ENCODE data around the gene PPIG. TPM values are rescaled to one million over a fixed set of nuclear protein-coding genes. Genes with fewer than 3 reads are reported as not detected.

PPIG gene
- total and polyA plus RNA-seq, 2 donors (not counting 3 experiments of a cell fraction or from before 2014, with no cell fraction given): 13.4 to 44.9 TPM

GRCh38 chr2:169667583-169667982, 83.4 kb downstream of the PPIG start:
- Histone ChIP-seq H3K4me3 (replicated peaks in 1 of 3; ENCODE audit: insufficient read depth in 1 of 3, low read depth in 1 of 3, low read length in 3 of 3) (no peak overlapping the region), H2AFZ (ENCODE audit: low read depth, low read length) (no peak overlapping the region), H3K27ac (ENCODE audit: insufficient read depth, low read depth, low read length) (no peak overlapping the region), H3K27me3 (ENCODE audit: control insufficient read depth in 2 of 2, insufficient read depth in 2 of 2, low read length in 2 of 2) (peaks cover 2 to 6% of the 10 kb centered on the region in 2 experiments), H4K20me1 (replicated peaks; ENCODE audit: control insufficient read depth, extremely low read depth, insufficient read depth, low read length) (no peaks in the 10 kb centered on the region), H3K4me1 (ENCODE audit: control insufficient read depth, extremely low read depth, insufficient read depth, low read length) (no peaks in the 10 kb centered on the region), H3K9me3 (replicated peaks; ENCODE audit: control insufficient read depth, insufficient read depth, low read length) (no peaks in the 10 kb centered on the region), H3K9ac (replicated peaks; ENCODE audit: extremely low read depth, insufficient read depth, low read length) (no peak overlapping the region), H3K9me1 (replicated peaks; ENCODE audit: control insufficient read depth, extremely low read depth, insufficient read depth, low read length) (no peaks in the 10 kb centered on the region), H3K79me2 (ENCODE audit: control insufficient read depth, insufficient read depth, low read length) (no peaks in the 10 kb centered on the region), H3K4me2 (ENCODE audit: insufficient read depth, low read length) (no peak overlapping the region), H3K36me3 (ENCODE audit: control insufficient read depth in 2 of 2, extremely low read depth in 1 of 2, insufficient read depth in 2 of 2, low read length in 2 of 2) (no peaks in the 10 kb centered on the region)
- FAIRE-seq (no peak), DNase-seq (ENCODE audit: low read depth, low spot score) (no peak)
- no TSS peak for BruUV-seq (replicated peaks)
- ChIA-PET CTCF (interaction anchor here (1.1 kb wide), 1 partner anchor 27 kb away, joined by 3 read pairs; no protein-coding TSS in a partner anchor), POLR2A (no interaction called here)
- TF ChIP-seq MAX (IDR thresholded peaks at IDR 0.05; ENCODE audit: insufficient read depth, insufficient read length): no peak
- dilution Hi-C loops (cut with MboI; ENCODE audit: extremely low pct_ligation_motif_present, low sequenced_read_pairs): no loop called here
- intact Hi-C loops (cut with micrococcal nuclease): no loop called here

GRCh38 chr2:169670215-169670651, 86.1 kb downstream of the PPIG start:
- H3K79me2 ChIP-seq (ENCODE audit: control insufficient read depth, insufficient read depth, low read length): no peaks in the 10 kb centered on the region
- no peaks in the 10 kb centered on the region for H3K36me3 ChIP-seq (ENCODE audit: control insufficient read depth in 2 of 2, extremely low read depth in 1 of 2, insufficient read depth in 2 of 2, low read length in 2 of 2)
- no peaks in the 10 kb centered on the region for H3K9me3 ChIP-seq (replicated peaks; ENCODE audit: control insufficient read depth, insufficient read depth, low read length)
- no peaks in the 10 kb centered on the region for H4K20me1 ChIP-seq (replicated peaks; ENCODE audit: control insufficient read depth, extremely low read depth, insufficient read depth, low read length)
- DNase-seq (ENCODE audit: low read depth, low spot score) (no peak), FAIRE-seq (no peak)
- no peaks in the 10 kb centered on the region for H3K9me1 ChIP-seq (replicated peaks; ENCODE audit: control insufficient read depth, extremely low read depth, insufficient read depth, low read length)
- dilution Hi-C loops (cut with MboI; ENCODE audit: extremely low pct_ligation_motif_present, low sequenced_read_pairs) (no loop called here), intact Hi-C loops (cut with micrococcal nuclease) (no loop called here)
- no TSS peak for BruUV-seq (replicated peaks)
- H3K27ac ChIP-seq (ENCODE audit: insufficient read depth, low read depth, low read length): no peak overlapping the region
- no peak overlapping the region for H3K4me3 ChIP-seq (replicated peaks in 1 of 3; ENCODE audit: insufficient read depth in 1 of 3, low read depth in 1 of 3, low read length in 3 of 3)
- no peaks in the 10 kb centered on the region for H3K4me1 ChIP-seq (ENCODE audit: control insufficient read depth, extremely low read depth, insufficient read depth, low read length)
- H3K9ac ChIP-seq (replicated peaks; ENCODE audit: extremely low read depth, insufficient read depth, low read length): no peak overlapping the region
- H2AFZ ChIP-seq (ENCODE audit: low read depth, low read length): no peak overlapping the region
- H3K4me2 ChIP-seq (ENCODE audit: insufficient read depth, low read length): no peak overlapping the region
- H3K27me3 ChIP-seq (ENCODE audit: control insufficient read depth in 2 of 2, insufficient read depth in 2 of 2, low read length in 2 of 2): peaks cover 3 to 4% of the 10 kb centered on the region in 2 experiments
- no peak for TF ChIP-seq POLR2AphosphoS5 (IDR thresholded peaks at IDR 0.05; ENCODE audit: insufficient read depth, low read depth, low read length)
- no peak for TF ChIP-seq POLR2A (IDR thresholded peaks at IDR 0.05; ENCODE audit: low read depth, low read length)
- no peak for TF ChIP-seq CTCF (IDR thresholded peaks at IDR 0.05; ENCODE audit: extremely low read depth in 1 of 2, insufficient read depth in 1 of 2, low read depth in 1 of 2, low read length in 2 of 2)
- TF ChIP-seq FOS (IDR thresholded peaks at IDR 0.05; ENCODE audit: borderline replicate concordance, insufficient read depth, low read length): no peak
- TF ChIP-seq GATA2 (IDR thresholded peaks at IDR 0.05; ENCODE audit: insufficient read depth, insufficient read length, low read depth, low read length): no peak
- TF ChIP-seq MYC (IDR thresholded peaks at IDR 0.05; ENCODE audit: low read depth, low read length): no peak
- TF ChIP-seq MAX (IDR thresholded peaks at IDR 0.05; ENCODE audit: insufficient read depth, insufficient read length): no peak
- TF ChIP-seq JUN (IDR thresholded peaks at IDR 0.05; ENCODE audit: borderline replicate concordance, insufficient read depth, insufficient read length, low read depth): no peak
- no peak for TF ChIP-seq EZH2 (IDR thresholded peaks at IDR 0.05; ENCODE audit: borderline replicate concordance, low read depth, low read length, severe bottlenecking)
- ChIA-PET POLR2A (interaction anchor here (1.2 kb wide), 1 partner anchor 25 kb away, joined by 4 read pairs; no protein-coding TSS in a partner anchor), CTCF (interaction anchor here (0.5 kb wide), 1 partner anchor 218 kb away, joined by 3 read pairs; no protein-coding TSS in a partner anchor)
